NOMO-1 (cell line): ENCODE results near the gene NLRC5.

ENCODE experiments used
- DNase-seq, 2 experiments: peaks; one replicate each; lab custom pipeline; 2025; ENCODE audit not compliant: unreplicated experiment in 2 of 2; lab: John Stamatoyannopoulos, UW

NLRC5 gene

GRCh38 chr16:57022445-57022844 is 33.1 kb downstream of the NLRC5 start:
- no peak for DNase-seq

- no peak for DNase-seq
Observed at GRCh38 chr16:57023541-57024249, 34.3 kb downstream of the NLRC5 start.

DNA sequence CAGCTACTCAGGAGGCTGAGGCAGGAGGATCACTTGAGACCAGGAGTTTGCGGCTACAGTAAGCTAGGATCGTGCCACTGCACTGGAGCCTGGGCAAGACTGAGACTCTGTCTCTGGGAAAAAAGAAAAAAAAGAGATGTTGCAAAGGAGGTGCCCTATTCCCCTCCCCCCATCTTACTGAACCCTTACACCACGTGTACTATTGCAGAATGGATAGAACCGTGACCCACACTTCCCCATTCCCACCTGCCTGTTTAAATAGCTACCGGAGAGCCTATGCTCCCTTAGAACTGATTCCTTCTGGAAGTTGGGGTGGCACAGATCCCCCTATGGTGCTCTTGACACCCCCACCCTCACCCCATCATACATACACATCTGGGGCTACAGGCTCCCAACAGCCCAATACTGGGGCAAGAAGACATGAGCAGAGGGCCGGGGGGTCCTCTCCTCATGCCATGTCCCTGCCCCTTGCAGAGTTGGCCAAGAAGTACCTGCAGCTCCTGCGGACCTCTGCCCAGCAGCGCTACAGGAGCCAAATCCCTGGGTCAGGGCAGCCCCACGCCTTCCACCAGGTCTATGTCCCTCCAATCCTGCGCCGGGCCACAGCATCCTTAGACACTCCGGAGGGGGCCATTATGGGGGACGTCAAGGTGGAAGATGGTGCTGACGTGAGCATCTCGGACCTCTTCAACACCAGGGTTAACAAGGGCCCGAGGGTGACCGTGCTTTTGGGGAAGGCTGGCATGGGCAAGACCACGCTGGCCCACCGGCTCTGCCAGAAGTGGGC is 35.7 kb downstream of the NLRC5 start:
- DNase-seq, result peak; percentile 31 to 46

DNA sequence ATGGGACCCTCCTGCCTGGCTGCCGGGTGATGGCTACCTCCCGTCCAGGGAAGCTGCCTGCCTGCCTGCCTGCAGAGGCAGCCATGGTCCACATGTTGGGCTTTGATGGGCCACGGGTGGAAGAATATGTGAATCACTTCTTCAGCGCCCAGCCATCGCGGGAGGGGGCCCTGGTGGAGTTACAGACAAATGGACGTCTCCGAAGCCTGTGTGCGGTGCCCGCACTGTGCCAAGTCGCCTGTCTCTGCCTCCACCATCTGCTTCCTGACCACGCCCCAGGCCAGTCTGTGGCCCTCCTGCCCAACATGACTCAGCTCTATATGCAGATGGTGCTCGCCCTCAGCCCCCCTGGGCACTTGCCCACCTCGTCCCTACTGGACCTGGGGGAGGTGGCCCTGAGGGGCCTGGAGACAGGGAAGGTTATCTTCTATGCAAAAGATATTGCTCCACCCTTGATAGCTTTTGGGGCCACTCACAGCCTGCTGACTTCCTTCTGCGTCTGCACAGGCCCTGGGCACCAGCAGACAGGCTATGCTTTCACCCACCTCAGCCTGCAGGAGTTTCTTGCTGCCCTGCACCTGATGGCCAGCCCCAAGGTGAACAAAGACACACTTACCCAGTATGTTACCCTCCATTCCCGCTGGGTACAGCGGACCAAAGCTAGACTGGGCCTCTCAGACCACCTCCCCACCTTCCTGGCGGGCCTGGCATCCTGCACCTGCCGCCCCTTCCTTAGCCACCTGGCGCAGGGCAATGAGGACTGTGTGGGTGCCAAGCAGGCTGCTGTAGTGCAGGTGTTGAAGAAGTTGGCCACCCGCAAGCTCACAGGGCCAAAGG is 36.8 kb downstream of the NLRC5 start:
- no peak for DNase-seq

DNA sequence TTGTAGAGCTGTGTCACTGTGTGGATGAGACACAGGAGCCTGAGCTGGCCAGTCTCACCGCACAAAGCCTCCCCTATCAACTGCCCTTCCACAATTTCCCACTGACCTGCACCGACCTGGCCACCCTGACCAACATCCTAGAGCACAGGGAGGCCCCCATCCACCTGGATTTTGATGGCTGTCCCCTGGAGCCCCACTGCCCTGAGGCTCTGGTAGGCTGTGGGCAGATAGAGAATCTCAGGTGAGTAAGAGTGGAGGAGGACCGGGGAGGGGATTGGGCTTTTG is 37.4 kb downstream of the NLRC5 start:
- no peak for DNase-seq

- DNase-seq, result no peak
Observed at GRCh38 chr16:57027067-57027466, 37.7 kb downstream of the NLRC5 start.

DNA sequence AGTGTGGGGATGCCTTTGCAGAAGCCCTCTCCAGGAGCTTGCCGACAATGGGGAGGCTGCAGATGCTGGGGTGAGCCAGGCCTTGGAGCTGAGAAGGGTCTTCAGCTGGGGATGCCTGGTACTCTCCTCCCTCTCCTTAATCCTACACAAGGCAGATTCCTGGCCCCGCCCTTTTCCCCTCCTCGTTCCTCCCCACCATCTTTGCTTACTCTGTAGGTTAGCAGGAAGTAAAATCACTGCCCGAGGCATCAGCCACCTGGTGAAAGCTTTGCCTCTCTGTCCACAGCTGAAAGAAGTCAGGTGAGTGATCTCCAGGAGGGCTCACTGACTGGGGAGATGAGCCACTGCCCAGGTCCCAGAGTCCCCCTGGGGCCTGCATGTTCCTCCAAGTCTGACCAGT is 38.7 kb downstream of the NLRC5 start:
- no peak for DNase-seq

DNA sequence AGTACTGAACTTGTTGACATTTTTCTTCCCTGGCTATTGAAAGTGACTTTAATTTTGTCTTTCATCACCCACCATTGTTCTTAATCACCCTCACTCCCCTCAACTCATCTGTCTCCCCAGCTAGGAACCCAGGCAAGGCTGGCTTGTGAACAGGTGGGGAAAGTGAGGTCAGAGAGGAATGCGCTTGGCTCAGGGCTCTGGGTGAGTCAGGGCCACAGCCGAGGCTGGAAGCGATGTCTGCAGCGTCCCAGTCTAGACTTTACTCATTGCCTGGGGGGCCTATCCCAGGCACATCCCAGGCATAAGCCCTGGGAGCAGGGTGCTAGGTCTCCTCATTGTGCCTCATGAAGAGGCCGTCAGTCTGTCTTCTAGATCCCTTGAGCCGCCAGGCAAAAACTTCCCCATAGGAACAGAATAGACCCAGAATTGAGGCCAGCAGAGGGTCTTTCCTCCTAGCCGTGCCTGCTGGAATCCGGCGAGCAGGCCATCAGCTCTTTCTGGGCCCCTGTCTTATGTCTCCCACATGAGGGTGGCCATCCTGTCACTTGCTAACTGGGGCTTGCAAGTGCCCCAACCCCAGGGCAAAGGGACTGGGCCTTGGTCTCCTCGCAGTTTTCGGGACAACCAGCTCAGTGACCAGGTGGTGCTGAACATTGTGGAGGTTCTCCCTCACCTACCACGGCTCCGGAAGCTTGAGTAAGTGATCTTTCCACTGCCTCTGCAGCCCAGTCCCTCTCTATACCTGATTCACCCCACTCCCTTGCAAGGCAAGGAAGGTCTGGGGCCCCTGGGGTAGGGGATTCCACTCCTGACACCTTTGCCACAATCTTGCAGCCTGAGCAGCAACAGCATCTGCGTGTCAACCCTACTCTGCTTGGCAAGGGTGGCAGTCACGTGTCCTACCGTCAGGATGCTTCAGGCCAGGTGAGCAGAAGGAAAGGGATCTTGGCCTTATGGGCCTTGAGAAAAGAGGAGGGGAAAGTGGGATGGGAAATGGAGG is 40.1 kb downstream of the NLRC5 start:
- DNase-seq, result no peak

DNA sequence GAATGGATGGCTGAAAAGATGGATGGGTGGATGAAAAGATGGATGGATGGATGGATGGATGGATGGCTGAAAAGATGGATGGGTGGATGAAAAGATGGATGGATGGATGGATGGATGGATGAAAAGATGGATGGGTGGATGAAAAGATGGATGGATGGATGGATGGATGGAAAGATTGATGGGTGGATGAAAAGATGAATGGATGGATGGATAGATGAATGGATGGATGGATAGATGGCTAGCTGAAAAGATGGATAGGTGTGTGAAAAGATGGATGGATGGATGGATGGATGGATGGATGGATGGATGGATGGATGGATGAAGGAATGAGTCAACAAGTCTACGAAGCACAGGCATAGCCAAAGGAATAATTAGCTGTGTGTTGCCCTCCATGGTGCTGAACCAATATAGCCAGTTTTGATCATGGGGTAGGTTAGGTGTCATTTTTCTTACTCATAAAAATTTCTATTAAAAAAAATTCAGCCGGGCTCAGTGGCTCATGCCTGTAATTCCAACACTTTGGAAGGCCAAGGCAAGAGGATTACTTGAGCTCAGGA is 41.1 kb downstream of the NLRC5 start:
- no peak for DNase-seq

DNA sequence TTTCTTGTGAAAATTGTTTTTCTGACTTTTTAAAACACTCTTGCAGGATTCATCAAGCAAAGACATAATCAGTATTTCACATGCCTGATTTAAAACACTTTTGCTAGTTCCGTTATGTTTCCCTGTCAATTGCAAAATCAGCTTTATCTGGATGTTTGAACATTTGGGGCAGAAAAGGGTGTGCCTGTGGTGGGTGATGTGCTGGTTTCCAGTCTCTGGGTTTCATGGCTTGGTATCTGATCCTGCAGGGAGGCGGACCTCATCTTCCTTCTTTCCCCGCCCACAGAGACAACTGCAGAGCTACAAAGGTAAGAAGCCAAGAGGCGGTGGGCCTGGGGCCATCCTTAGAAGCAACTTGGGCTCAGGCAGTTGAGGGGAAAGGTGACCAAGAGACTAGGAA is 41.8 kb downstream of the NLRC5 start:
- DNase-seq, result no peak

DNA sequence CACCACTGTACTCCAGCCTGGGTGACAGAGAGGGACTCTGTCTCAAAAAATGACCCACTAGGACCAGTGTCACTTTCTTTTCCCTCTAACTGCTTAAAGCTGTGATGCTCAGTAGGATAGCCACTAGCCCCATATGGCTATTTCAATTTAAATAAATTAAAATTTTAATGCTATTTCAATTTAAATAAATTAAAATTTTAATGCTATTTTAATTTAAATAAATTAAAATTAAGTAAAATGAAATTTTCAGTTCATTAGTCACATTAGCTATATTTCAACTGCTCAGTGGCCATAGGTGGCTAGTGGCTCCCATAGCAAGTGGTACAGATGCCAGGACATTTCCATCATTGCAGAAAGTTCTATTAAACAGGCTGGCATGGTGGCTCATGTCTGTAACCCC is 43.0 kb downstream of the NLRC5 start:
- DNase-seq, result no peak

- DNase-seq, result no peak
Observed at GRCh38 chr16:57032931-57033330, 43.6 kb downstream of the NLRC5 start.

DNA sequence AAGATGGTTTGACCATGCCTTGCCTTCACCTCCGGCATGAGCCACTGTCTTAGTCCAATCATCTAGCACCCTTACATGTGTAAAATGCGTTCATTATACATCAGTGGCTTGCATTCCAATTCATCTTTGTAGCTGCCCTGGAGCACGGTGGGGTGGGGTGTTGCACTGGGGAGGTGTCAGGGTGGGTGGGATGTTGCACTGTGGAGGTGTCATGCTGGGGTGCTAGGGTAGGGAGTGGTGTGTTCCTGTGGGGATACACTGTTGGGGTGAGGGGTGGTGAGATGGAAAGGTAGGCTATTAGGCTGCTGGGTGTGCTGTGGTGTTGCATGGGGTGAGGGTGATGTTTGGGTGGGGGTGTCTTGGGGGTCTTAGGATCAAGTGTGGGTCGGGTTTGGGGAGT is 47.0 kb downstream of the NLRC5 start:
- no peak for DNase-seq

GRCh38 chr16:57036945-57037344 is 47.6 kb downstream of the NLRC5 start:
- no peak for DNase-seq

DNA sequence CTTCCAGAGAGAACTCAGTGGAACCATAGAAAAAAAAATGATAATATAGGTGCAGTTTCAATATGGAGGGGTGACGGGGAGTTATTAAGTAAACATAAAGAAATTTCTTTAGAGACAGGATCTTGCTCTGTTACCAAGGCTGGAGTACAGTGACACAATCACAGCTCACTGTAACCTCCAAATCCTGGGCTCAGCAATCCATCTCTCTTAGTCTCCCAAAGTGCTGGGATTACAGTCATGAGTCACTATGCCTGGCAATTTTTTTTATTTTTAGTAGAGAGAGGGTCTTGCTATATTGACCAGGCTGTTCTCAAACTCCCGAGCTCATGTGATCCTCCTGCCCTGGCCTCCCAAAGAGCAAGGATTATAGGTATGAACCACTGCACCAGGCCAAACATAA is 48.8 kb downstream of the NLRC5 start:
- DNase-seq, result no peak

- peak; percentile 91 to 96 for DNase-seq
Observed at GRCh38 chr16:57039148-57039812, 49.9 kb downstream of the NLRC5 start.

DNA sequence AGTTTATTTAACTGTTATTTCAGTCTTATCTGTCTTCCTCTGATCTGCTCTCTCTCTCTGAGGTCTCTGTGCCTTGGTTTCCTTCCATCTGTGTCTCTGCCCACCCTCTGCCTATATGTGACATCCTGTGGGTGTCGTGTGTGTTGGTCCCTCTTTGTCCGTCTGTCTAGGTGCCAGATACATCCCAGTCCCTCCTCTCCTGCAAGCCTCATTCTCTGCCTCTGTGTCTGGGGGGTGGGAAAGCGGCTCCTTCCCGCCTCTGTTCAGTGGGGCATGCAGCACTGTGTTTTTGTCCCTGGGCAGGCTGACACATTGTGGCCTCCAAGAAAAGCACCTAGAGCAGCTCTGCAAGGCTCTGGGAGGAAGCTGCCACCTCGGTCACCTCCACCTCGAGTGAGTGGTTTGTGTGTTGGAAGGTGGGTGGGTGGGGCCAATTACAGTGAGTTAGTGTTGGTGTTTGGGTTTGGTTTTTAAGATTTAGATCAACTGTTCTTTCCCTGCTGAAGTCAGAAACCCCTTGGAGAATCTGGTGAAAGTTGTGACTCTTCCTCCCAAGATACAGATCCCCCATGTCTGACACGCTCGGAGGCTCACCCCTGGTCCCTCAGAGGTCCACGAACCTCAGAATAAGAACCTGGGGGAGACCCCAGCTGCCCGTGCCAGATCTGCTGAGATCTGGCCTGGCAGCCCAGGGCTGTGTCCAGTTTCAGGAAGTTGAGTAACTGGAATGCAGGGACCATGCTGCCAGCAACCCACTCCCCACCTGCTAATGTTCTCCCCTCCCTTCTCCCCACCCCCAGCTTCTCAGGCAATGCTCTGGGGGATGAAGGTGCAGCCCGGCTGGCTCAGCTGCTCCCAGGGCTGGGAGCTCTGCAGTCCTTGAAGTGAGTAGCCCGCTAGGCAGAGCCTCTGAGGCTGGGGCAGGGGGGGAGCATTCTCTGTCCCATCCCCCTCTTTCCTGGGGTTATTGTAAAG is 52.1 kb downstream of the NLRC5 start:
- DNase-seq, result no peak
